HL-60 (cell line): Measurements from ENCODE around the gene ERBB2.

Source experiments
- DNase-seq, 2 experiments: peaks; one replicate each; pipeline ENCODE4 v3.0.0-alpha.2; 2010 to 2020; ENCODE audit warnings: low read depth in 1 of 2, low spot score in 1 of 2
- H3K27ac ChIP-seq: fragments of 250-450 bp; sonication (Bioruptor Pico); replicated peaks from 2 replicates; pipeline ENCODE4 v1.5.1; 2020; ENCODE audit warnings: mild to moderate bottlenecking, moderate library complexity
- H3K27me3 ChIP-seq: fragments of 250-450 bp; sonication (Bioruptor Pico); 2 replicates; pipeline ENCODE4 v1.5.1; 2021; ENCODE audit warnings: mild to moderate bottlenecking, moderate library complexity; ENCODE audit not compliant: insufficient read depth, poor library complexity, severe bottlenecking
- H3K4me3 ChIP-seq: replicated peaks from 2 replicates; pipeline ENCODE4 v1.5.1; 2011; ENCODE audit warnings: mild to moderate bottlenecking, control low read depth, low read length; ENCODE audit not compliant: insufficient read depth
- CTCF ChIP-seq: IDR thresholded peaks from one replicate; pipeline ENCODE4 v1.5.1; 2011; ENCODE audit warnings: low read length, control low read depth, inconsistent platforms; ENCODE audit not compliant: insufficient read depth
- GABPA ChIP-seq: IDR thresholded peaks from 2 replicates; pipeline ENCODE4 v1.6.1; 2012; ENCODE audit warnings: low read depth
- POLR2AphosphoS5 ChIP-seq: IDR thresholded peaks from 2 replicates; pipeline ENCODE4 v1.6.1; 2012; ENCODE audit warnings: low read depth
- SPI1 ChIP-seq: IDR thresholded peaks from 2 replicates; pipeline ENCODE4 v1.6.1; 2012; ENCODE audit warnings: low read depth, mild to moderate bottlenecking, borderline replicate concordance
- TF ChIP-seq, protein P1 (sequence below): IDR thresholded peaks from 2 replicates; pipeline ENCODE4 v1.6.1; 2012; ENCODE audit warnings: low read depth; ENCODE audit not compliant: insufficient replicate concordance

Gene ERBB2

DNA sequence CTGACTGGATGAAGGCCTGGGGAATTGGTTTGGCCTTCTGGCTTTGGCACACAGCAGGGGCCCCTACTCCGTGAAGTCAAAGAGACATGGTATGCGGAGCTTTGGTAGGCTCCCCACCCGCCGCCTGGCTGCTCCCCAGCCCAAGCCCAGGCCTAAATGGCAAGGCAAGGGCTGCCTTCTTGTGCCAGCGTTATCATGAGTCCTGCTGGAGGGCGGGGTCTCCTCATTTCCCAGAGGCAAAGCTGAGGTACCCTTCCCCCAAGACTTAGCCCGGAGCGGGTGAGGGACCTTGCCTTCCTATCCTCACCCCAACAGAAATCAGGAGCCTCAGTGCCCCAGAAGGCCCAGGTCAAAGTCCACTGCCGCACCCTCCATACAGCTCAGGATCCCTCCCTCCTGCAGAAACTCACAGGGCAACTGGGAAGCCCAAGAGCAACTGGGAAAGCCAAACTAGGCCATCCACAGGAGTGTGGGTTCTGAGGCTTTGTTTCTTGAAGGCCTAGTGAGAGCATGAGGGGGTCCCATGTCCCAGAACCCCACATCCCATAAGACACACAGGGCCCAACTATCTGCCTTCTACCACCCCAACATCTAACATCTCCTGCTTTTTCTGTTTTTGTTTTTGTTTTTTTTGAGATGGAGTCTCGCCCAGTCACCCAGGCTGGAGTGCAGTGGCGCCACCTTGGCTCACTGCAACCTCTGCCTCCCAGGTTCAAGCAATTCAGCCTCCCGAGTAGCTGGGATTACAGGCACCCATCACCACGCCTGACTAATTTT lies 21.3 kb upstream of the ERBB2 start:
- H3K27ac ChIP-seq: no peak overlapping the region
- no peak overlapping the region for H3K4me3 ChIP-seq
- no peak for DNase-seq
- H3K27me3 ChIP-seq: no peaks in the 10 kb centered on the region
- no peak for TF ChIP-seq POLR2AphosphoS5
- TF ChIP-seq SPI1: no peak
- TF ChIP-seq, protein P1, sequence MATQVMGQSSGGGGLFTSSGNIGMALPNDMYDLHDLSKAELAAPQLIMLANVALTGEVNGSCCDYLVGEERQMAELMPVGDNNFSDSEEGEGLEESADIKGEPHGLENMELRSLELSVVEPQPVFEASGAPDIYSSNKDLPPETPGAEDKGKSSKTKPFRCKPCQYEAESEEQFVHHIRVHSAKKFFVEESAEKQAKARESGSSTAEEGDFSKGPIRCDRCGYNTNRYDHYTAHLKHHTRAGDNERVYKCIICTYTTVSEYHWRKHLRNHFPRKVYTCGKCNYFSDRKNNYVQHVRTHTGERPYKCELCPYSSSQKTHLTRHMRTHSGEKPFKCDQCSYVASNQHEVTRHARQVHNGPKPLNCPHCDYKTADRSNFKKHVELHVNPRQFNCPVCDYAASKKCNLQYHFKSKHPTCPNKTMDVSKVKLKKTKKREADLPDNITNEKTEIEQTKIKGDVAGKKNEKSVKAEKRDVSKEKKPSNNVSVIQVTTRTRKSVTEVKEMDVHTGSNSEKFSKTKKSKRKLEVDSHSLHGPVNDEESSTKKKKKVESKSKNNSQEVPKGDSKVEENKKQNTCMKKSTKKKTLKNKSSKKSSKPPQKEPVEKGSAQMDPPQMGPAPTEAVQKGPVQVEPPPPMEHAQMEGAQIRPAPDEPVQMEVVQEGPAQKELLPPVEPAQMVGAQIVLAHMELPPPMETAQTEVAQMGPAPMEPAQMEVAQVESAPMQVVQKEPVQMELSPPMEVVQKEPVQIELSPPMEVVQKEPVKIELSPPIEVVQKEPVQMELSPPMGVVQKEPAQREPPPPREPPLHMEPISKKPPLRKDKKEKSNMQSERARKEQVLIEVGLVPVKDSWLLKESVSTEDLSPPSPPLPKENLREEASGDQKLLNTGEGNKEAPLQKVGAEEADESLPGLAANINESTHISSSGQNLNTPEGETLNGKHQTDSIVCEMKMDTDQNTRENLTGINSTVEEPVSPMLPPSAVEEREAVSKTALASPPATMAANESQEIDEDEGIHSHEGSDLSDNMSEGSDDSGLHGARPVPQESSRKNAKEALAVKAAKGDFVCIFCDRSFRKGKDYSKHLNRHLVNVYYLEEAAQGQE: no peak

- H3K4me3 ChIP-seq: no peak overlapping the region
- H3K27ac ChIP-seq: no peak overlapping the region
- H3K27me3 ChIP-seq: no peaks in the 10 kb centered on the region
- DNase-seq: no peak
- TF ChIP-seq GABPA: no peak
- no peak for TF ChIP-seq CTCF
- TF ChIP-seq, protein P1: no peak
- no peak for TF ChIP-seq SPI1
- TF ChIP-seq POLR2AphosphoS5: no peak
These were observed 20.2 kb upstream of the ERBB2 start for GRCh38 chr17:39679521-39680192.

- no peak for DNase-seq
- Histone ChIP-seq H3K4me3 (no peak overlapping the region), H3K27me3 (no peaks in the 10 kb centered on the region), H3K27ac (no peak overlapping the region)
- TF ChIP-seq GABPA (no peak), POLR2AphosphoS5 (no peak), SPI1 (no peak), CTCF (no peak)
- TF ChIP-seq, protein P1: no peak
These were observed 16.4 kb upstream of the ERBB2 start for GRCh38 chr17:39683295-39683939.
